ENCODE measurements around the gene TRIM25.

DNA sequence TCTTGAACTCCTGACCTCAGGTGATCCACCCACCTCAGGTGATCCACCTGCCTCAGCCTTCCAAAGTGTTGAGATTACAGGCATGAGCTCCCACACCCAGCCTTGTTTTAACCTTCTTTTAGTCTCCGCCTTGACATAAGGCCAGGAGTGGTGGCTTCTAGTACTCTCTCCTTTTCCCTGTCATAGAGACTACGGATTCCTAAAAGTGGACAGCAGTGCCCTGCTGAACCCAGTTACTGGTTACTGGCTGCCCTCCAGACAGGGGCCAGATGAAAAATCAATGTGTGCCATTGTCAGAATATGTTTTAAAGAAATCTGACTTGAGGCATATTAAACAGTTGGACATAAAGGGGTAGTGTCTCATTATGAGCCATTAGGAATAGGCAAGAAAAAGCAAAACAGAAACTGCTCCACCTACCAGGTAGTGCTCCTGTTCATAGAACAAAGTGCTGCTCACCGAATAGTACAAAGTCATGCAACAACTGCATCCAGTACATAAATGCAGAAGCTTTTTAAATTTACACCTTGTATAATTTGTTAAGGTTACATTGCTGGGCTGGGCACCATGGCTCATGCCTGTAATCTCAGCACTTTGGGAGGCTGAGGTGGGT is 32.1 kb downstream of the TRIM25 start:
- no peak for TF ChIP-seq EP300 (IDR thresholded peaks at IDR 0.05; ENCODE audit: borderline replicate concordance)
- no peak for TF ChIP-seq RAD21 (IDR thresholded peaks at IDR 0.05; ENCODE audit: low read depth)
- TF ChIP-seq YY1 (IDR thresholded peaks at IDR 0.05; ENCODE audit: low read depth), result no peak
- no peak for TF ChIP-seq FOXM1 (IDR thresholded peaks at IDR 0.05; ENCODE audit: borderline replicate concordance, low read depth)
- no peak for TF ChIP-seq CREB1 (IDR thresholded peaks at IDR 0.05; ENCODE audit: low read depth)
